BLaER1 (cell line): Measurements from ENCODE around the gene FXYD1.

ENCODE experiments used
- H3K27ac ChIP-seq: shearing (Covaris generic); formaldehyde crosslinking; 2 replicates; pipeline ENCODE4 v1.8.1; 2022
- H3K27me3 ChIP-seq: shearing (Covaris generic); formaldehyde crosslinking; 2 replicates; pipeline ENCODE4 v1.8.1; 2022
- H3K36me3 ChIP-seq: shearing (Covaris generic); formaldehyde crosslinking; 2 replicates; pipeline ENCODE4 v1.8.1; 2022
- H3K4me1 ChIP-seq: shearing (Covaris generic); formaldehyde crosslinking; 2 replicates; pipeline ENCODE4 v1.8.1; 2022
- H3K4me2 ChIP-seq: shearing (Covaris generic); formaldehyde crosslinking; 2 replicates; pipeline ENCODE4 v1.8.1; 2022
- H3K4me3 ChIP-seq: shearing (Covaris generic); formaldehyde crosslinking; 2 replicates; pipeline ENCODE4 v1.8.1; 2022
- H3K9ac ChIP-seq: shearing (Covaris generic); formaldehyde crosslinking; 2 replicates; pipeline ENCODE4 v1.8.1; 2022
- H3K9me3 ChIP-seq: shearing (Covaris generic); formaldehyde crosslinking; 2 replicates; pipeline ENCODE4 v1.8.1; 2022
- H4K20me1 ChIP-seq: shearing (Covaris generic); formaldehyde crosslinking; 2 replicates; pipeline ENCODE4 v1.8.1; 2022
- Cebpa-rat ChIP-seq: shearing (Covaris generic); IDR thresholded peaks from 2 replicates; pipeline ENCODE4 v1.8.1; 2022

The FXYD1 gene

DNA sequence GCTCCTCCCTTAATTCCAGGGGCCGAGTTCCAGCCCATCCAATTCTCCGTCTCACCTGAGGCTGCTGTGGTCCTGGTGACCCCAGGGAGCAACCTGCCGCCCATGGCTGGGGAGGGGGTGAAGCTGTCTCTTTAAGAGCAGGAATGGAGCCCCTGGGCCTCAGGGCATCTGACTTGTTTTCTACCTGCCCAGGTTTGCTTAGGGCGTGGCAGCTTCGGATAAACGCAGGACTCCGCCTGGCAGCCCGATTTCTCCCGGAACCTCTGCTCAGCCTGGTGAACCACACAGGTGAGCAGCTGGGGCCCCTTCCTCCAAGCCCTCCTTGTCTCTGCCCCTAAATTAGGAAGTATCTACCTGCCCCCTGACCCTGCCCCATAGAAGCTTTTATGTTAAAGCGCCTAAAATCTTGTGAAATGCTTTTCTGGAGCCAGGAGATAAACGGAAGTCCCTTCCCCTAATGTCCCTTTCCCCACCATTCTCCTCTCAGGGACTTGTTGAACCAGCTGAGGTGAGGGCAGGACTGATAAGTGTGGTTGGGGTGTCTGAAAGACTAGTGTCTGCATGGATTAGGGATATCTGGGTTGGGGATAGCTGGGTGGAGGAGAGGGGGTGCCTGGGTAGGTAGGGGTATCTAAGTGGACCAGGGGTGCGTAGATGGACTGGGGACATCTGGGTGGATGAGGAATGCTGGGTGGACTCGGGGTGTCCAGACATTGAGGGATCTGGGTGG is 22.4 kb upstream of the FXYD1 start:
- H3K9ac ChIP-seq, result no peak overlapping the region
- no peak for TF ChIP-seq Cebpa-rat
- no peaks in the 10 kb centered on the region for H4K20me1 ChIP-seq
- H3K27ac ChIP-seq, result no peak overlapping the region
- no peaks in the 10 kb centered on the region for H3K9me3 ChIP-seq
- no peak overlapping the region for H3K4me2 ChIP-seq
- no peak overlapping the region for H3K4me3 ChIP-seq
- H3K36me3 ChIP-seq, result no peaks in the 10 kb centered on the region
- no peaks in the 10 kb centered on the region for H3K27me3 ChIP-seq
- H3K4me1 ChIP-seq, result peaks cover 44% of the 10 kb centered on the region

DNA sequence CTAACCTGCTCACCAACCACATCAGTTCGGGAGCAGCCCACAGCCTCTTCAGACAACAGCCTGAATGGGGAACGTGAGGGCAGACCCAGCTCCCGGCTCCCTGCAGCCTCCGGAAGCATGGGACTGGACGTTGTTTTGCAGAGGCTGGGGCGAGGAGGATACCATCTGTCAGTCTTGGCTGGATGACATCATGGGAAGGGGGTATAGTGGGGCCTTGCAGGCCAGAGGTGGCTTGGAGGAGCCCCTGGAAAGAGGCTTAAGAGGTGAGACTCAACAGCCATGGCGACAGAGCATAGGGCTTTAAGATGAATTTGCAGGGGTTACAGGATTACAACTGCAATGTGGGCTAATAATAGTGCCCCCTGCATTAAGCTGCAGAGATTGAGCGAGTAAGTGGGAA is 21.5 kb upstream of the FXYD1 start:
- H3K4me2 ChIP-seq, result peak overlapping the region; percentile 3; the same call in 1 of the 2 replicates

GRCh38 chr19:35117799-35118198 is 20.8 kb upstream of the FXYD1 start:
- Histone ChIP-seq H3K4me2 (no peak overlapping the region), H3K9me3 (no peaks in the 10 kb centered on the region), H3K4me1 (peaks cover 60% of the 10 kb centered on the region), H3K9ac (no peak overlapping the region), H3K36me3 (no peaks in the 10 kb centered on the region), H3K27me3 (no peaks in the 10 kb centered on the region), H3K4me3 (no peak overlapping the region), H3K27ac (no peak overlapping the region), H4K20me1 (no peaks in the 10 kb centered on the region)
- no peak for TF ChIP-seq Cebpa-rat

More for the DNA sequence above, 21.5 kb upstream of the FXYD1 start:
- Histone ChIP-seq H3K27me3 (no peaks in the 10 kb centered on the region), H3K4me1 (peaks cover 53% of the 10 kb centered on the region), H3K27ac (no peak overlapping the region), H3K9me3 (no peaks in the 10 kb centered on the region), H3K9ac (no peak overlapping the region), H4K20me1 (no peaks in the 10 kb centered on the region), H3K4me3 (no peak overlapping the region), H3K36me3 (no peaks in the 10 kb centered on the region)
- TF ChIP-seq Cebpa-rat, result no peak

DNA sequence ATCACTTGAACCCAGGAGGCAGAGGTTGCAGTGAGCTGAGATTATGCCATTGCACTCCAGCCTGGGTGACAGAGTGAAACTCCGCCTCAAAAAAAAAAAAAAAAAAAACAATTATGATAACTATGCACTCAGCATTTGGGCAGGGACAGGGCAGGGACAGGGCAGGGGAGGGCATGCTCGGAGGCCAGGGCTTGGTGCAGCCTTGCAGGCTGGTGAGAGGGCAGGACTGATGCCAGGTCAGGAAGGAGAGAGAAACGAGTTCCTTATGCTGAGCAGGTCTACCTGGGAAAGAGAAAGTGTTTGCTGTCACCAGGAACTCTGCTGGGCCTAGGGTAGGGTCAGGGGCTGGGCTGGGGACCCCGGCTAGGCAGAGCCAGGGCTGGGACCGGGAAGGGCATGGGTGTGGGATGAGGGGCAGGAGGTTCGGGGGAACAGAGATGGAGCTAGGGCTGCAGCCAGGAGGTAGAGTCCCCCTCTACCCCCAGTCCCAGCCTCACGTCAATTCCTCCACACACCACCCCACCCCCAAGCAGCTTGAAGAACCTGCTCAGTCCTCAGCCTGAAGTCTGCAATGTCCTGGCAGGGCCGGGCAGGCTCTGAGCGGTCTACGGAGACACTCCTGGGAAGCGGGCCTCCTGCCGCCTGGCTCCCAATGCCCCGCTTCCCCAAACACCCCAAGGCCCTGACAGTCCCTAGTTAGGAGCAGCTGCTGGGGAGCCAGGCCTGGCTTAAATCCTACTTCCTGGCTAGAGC is 20.2 kb upstream of the FXYD1 start:
- Histone ChIP-seq H3K4me1 (peaks cover 66% of the 10 kb centered on the region), H3K36me3 (no peaks in the 10 kb centered on the region), H3K9me3 (no peaks in the 10 kb centered on the region), H4K20me1 (no peaks in the 10 kb centered on the region), H3K4me3 (no peak overlapping the region), H3K9ac (no peak overlapping the region), H3K4me2 (peak overlapping the region; percentile 36; the same call in 1 of the 2 replicates), H3K27me3 (no peaks in the 10 kb centered on the region), H3K27ac (peak overlapping the region; percentile 53; the same call in 1 of the 2 replicates)
- no peak for TF ChIP-seq Cebpa-rat

GRCh38 chr19:35119091-35119490 is 19.5 kb upstream of the FXYD1 start:
- Histone ChIP-seq H3K4me2 (peak overlapping the region; percentile 36; the same call in 1 of the 2 replicates), H3K9me3 (no peaks in the 10 kb centered on the region), H3K4me3 (no peak overlapping the region), H3K36me3 (no peaks in the 10 kb centered on the region), H3K27me3 (no peaks in the 10 kb centered on the region), H3K27ac (no peak overlapping the region; the same call in 1 of the 2 replicates), H4K20me1 (no peaks in the 10 kb centered on the region), H3K9ac (no peak overlapping the region), H3K4me1 (peaks cover 73% of the 10 kb centered on the region)
- no peak for TF ChIP-seq Cebpa-rat

GRCh38 chr19:35119578-35120155 is 19.0 kb upstream of the FXYD1 start:
- Histone ChIP-seq H3K4me2 (0 out of 2 replicates have a peak overlapping the region, but pooled peaks have one; percentile 36), H3K4me1 (peaks cover 73% of the 10 kb centered on the region), H3K9me3 (no peaks in the 10 kb centered on the region), H3K27me3 (no peaks in the 10 kb centered on the region), H3K27ac (peak overlapping the region; percentile 6; the same call in 1 of the 2 replicates), H3K4me3 (no peak overlapping the region), H3K36me3 (no peaks in the 10 kb centered on the region), H4K20me1 (no peaks in the 10 kb centered on the region), H3K9ac (no peak overlapping the region)
- TF ChIP-seq Cebpa-rat, result no peak

DNA sequence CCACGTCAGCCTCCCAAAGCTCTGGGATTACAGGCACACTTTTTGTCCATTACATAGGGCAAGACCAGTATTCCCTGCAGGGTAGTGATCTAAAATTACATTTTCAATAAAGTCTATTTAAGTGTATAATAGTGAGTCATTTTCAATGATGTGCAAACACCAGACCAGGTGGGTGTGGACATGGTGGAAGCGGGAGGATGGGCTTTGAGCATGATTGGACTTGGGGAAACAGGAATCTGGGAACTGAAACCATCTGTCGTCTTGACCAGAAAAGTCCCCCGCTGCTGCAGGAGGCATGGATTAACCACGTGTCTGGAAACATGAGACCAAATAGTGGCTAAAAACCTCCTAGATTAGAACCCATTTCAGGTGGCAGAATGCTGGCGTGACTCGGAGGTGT is 18.1 kb upstream of the FXYD1 start:
- no peaks in the 10 kb centered on the region for H3K27me3 ChIP-seq
- H4K20me1 ChIP-seq, result no peaks in the 10 kb centered on the region
- H3K9me3 ChIP-seq, result no peaks in the 10 kb centered on the region
- H3K27ac ChIP-seq, result no peak overlapping the region
- H3K4me1 ChIP-seq, result peaks cover 76% of the 10 kb centered on the region
- TF ChIP-seq Cebpa-rat, result no peak
- H3K4me2 ChIP-seq, result peak overlapping the region; percentile 33
- H3K9ac ChIP-seq, result no peak overlapping the region
- H3K36me3 ChIP-seq, result no peaks in the 10 kb centered on the region
- no peak overlapping the region for H3K4me3 ChIP-seq

GRCh38 chr19:35120898-35121297 is 17.7 kb upstream of the FXYD1 start:
- no peak for TF ChIP-seq Cebpa-rat
- Histone ChIP-seq H3K4me2 (peak overlapping the region; percentile 33), H3K27ac (no peak overlapping the region), H3K4me3 (no peak overlapping the region), H3K9me3 (no peaks in the 10 kb centered on the region), H3K36me3 (no peaks in the 10 kb centered on the region), H3K9ac (no peak overlapping the region), H4K20me1 (no peaks in the 10 kb centered on the region), H3K4me1 (peaks cover 80% of the 10 kb centered on the region), H3K27me3 (no peaks in the 10 kb centered on the region)

DNA sequence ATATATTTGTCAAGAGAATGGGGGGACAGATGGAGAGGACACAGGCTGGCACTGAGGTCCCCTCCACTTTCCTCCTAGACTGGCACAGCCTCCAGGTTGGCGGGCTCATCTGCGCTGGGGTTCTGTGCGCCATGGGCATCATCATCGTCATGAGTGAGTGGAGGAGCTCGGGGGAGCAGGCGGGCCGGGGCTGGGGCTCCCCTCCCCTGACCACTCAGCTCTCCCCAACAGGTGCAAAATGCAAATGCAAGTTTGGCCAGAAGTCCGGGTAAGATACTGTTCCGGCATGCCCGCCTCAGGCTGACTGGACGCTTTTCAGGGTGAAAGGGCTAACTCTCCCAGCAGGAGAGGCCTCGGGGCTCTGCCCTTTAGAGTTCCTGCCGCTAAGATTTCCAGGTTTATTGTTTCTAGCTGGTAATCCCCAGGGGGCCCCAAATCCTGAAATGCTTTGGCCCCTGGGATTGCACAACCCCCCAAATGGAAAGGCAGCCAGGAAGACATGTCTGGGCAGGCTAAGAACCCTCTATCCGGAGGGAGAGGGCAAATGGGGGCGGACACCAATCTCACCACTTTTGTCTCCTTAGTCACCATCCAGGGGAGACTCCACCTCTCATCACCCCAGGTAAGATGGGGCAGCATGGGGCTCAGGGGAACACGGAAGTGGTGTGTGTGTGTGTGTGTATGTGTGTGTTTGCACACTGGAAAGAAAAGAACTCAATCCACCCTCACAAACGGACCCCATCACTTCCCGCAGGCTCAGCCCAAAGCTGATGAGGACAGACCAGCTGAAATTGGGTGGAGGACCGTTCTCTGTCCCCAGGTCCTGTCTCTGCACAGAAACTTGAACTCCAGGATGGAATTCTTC is 15.7 kb upstream of the FXYD1 start:
- Histone ChIP-seq H3K4me2 (peak overlapping the region; percentile 82), H3K27me3 (no peaks in the 10 kb centered on the region)

More for the DNA sequence above, 15.7 kb upstream of the FXYD1 start:
- H4K20me1 ChIP-seq, result no peaks in the 10 kb centered on the region
- no peak for TF ChIP-seq Cebpa-rat
- H3K4me1 ChIP-seq, result peaks cover 89% of the 10 kb centered on the region
- no peak overlapping the region for H3K4me3 ChIP-seq
- no peaks in the 10 kb centered on the region for H3K9me3 ChIP-seq
- no peaks in the 10 kb centered on the region for H3K36me3 ChIP-seq
- H3K9ac ChIP-seq, result no peak overlapping the region
- H3K27ac ChIP-seq, result no peak overlapping the region
